SK-N-SH (cell line): ENCODE results near the gene GIPC2. TPM values are rescaled to one million over a fixed set of nuclear protein-coding genes. Genes with fewer than 3 reads are reported as not detected.

ENCODE experiments used
- CTCF ChIA-PET: fragments of 300-600, 350-600 bp; formaldehyde crosslinking; extraction: SDS; loops from one replicate; lab custom pipeline; 2021; lab: Yijun Ruan, JAX
- POLR2A ChIA-PET: fragments of 350-600 bp; sonication (Branson Sonifier 250); formaldehyde crosslinking; extraction: SDS; loops from one replicate; lab custom pipeline; 2020; ENCODE audit warnings: antibody characterized with exemption, inconsistent platforms; lab: Yijun Ruan, JAX
- DNase-seq: peaks from one replicate; pipeline ENCODE4 v3.0.0; 2012
- H2AFZ ChIP-seq: fragments of 200-600 bp; sonication (generic); 2 replicates; pipeline ENCODE4 v1.8.1; 2016; ENCODE audit warnings: antibody characterized with exemption, mild to moderate bottlenecking, low read depth
- H3F3A ChIP-seq: fragments of 200-600 bp; sonication (generic); replicated peaks from 2 replicates; pipeline ENCODE3; 2016; ENCODE audit warnings: antibody characterized with exemption, mild to moderate bottlenecking; ENCODE audit not compliant: insufficient read depth
- H3K27ac ChIP-seq, 2 experiments: fragments of 200-500 bp in 1 of 2; fragments of 200-600 bp in 1 of 2; sonication (Bioruptor generic) in 1 of 2; sonication (generic), shearing (Covaris generic) in 1 of 2; 2 replicates each; pipeline versions ENCODE4 v1.5.1 to v1.6.1; 2014 to 2016; ENCODE audit warnings: low read depth in 2 of 2, inconsistent platforms in 1 of 2, low read length in 1 of 2, mild to moderate bottlenecking in 1 of 2, mixed read lengths in 1 of 2
- H3K27me3 ChIP-seq: fragments of 200-600 bp; sonication (generic), shearing (Covaris generic); 2 replicates; pipeline ENCODE4 v1.6.1; 2016; ENCODE audit warnings: mixed run types; ENCODE audit not compliant: insufficient read depth
- H3K36me3 ChIP-seq, 2 experiments: fragments of 200-500 bp in 1 of 2; fragments of 200-600 bp in 1 of 2; sonication (Bioruptor generic) in 1 of 2; sonication (generic) in 1 of 2; replicated peaks in 1 of 2; 2 replicates each; pipeline versions ENCODE3 to v1.5.1; 2014 to 2016; ENCODE audit warnings: low read length in 1 of 2, mild to moderate bottlenecking in 1 of 2; ENCODE audit not compliant: insufficient read depth in 2 of 2, control insufficient read depth in 1 of 2
- H3K4me1 ChIP-seq, 2 experiments: fragments of 200-500 bp in 1 of 2; fragments of 200-600 bp in 1 of 2; sonication (Bioruptor generic) in 1 of 2; sonication (generic), shearing (Covaris generic) in 1 of 2; 2 replicates each; pipeline versions ENCODE4 v1.5.1 to v1.6.1; 2014 to 2016; ENCODE audit warnings: low read depth in 1 of 2, low read length in 1 of 2, mixed run types in 1 of 2; ENCODE audit not compliant: insufficient read depth in 2 of 2, control insufficient read depth in 1 of 2
- H3K4me2 ChIP-seq: fragments of 200-600 bp; sonication (generic), shearing (Covaris generic); 2 replicates; pipeline ENCODE4 v1.6.1; 2017; ENCODE audit warnings: mixed run types
- H3K4me3 ChIP-seq, 2 experiments: fragments of 200-500 bp in 1 of 2; fragments of 200-600 bp in 1 of 2; sonication (Bioruptor generic) in 1 of 2; sonication (generic), shearing (Covaris generic) in 1 of 2; 2 replicates each; pipeline versions ENCODE4 v1.5.1 to v1.8.1; 2014 to 2016; ENCODE audit warnings: low read depth in 2 of 2, inconsistent platforms in 1 of 2, low read length in 1 of 2, mild to moderate bottlenecking in 1 of 2, mixed read lengths in 1 of 2, moderate library complexity in 1 of 2
- H3K79me2 ChIP-seq: fragments of 200-600 bp; sonication (generic); 2 replicates; pipeline ENCODE4 v1.8.1; 2017; ENCODE audit warnings: mild to moderate bottlenecking; ENCODE audit not compliant: insufficient read depth
- H3K9ac ChIP-seq: fragments of 200-600 bp; sonication (generic); 2 replicates; pipeline ENCODE4 v1.6.1; 2017; ENCODE audit warnings: mixed run types
- H3K9me2 ChIP-seq: fragments of 200-600 bp; sonication (generic); 2 replicates; pipeline ENCODE4 v1.6.1; 2017; ENCODE audit warnings: mixed run types
- H3K9me3 ChIP-seq: fragments of 200-600 bp; sonication (generic); 2 replicates; pipeline ENCODE4 v1.6.1; 2017; ENCODE audit warnings: mixed run types, mild to moderate bottlenecking, moderate library complexity
- H4K20me1 ChIP-seq: fragments of 200-600 bp; sonication (generic); 2 replicates; pipeline ENCODE4 v1.6.1; 2017; ENCODE audit warnings: mild to moderate bottlenecking, mixed run types; ENCODE audit not compliant: insufficient read depth
- EZH2phosphoT487 ChIP-seq: fragments of 200-600 bp; sonication (generic); IDR thresholded peaks from 2 replicates; pipeline ENCODE4 v1.6.1; 2017; ENCODE audit warnings: low read depth, mixed run types, mild to moderate bottlenecking, antibody characterized with exemption, moderate library complexity, borderline replicate concordance
- FOXM1 ChIP-seq: IDR thresholded peaks from 2 replicates; pipeline ENCODE4 v1.4.0; 2012; ENCODE audit warnings: low read depth, mild to moderate bottlenecking
- IRF3 ChIP-seq: fragments of 150-350 bp; IDR thresholded peaks from 2 replicates; pipeline ENCODE4 v1.6.1; 2016; ENCODE audit warnings: mild to moderate bottlenecking, low read depth, low read length
- JUND ChIP-seq: IDR thresholded peaks from 2 replicates; pipeline ENCODE4 v1.4.0; 2012
- MXI1 ChIP-seq: IDR thresholded peaks from 2 replicates; pipeline ENCODE4 v1.6.1; 2012; ENCODE audit warnings: mild to moderate bottlenecking, low read depth, low read length, improper control_type of control experiment
- NFIC ChIP-seq: IDR thresholded peaks from 2 replicates; pipeline ENCODE4 v1.4.0; 2012; ENCODE audit warnings: borderline replicate concordance
- PBX3 ChIP-seq: IDR thresholded peaks from 2 replicates; pipeline ENCODE4; 2012
- RXRA ChIP-seq: IDR thresholded peaks from 2 replicates; pipeline ENCODE4 v1.4.0; 2012; ENCODE audit warnings: low read depth, mild to moderate bottlenecking, borderline replicate concordance
- TEAD4 ChIP-seq: IDR thresholded peaks from 2 replicates; pipeline ENCODE4 v1.4.0; 2012; ENCODE audit warnings: mild to moderate bottlenecking, borderline replicate concordance; ENCODE audit not compliant: insufficient read depth
- USF1 ChIP-seq: IDR thresholded peaks from 2 replicates; pipeline ENCODE4 v1.4.0; 2012; ENCODE audit warnings: low read depth, borderline replicate concordance
- USF2 ChIP-seq: fragments of 150-350 bp; IDR thresholded peaks from 2 replicates; pipeline ENCODE4 v1.6.1; 2017; ENCODE audit warnings: antibody characterized with exemption, low read length, low read depth, borderline replicate concordance
- WGBS: methylation state at CpG from one replicate; pipeline ENCODE4 v1.1.6; 2017; ENCODE audit warnings: low lambda C conversion rate; 5-methylcytosine and 5-hydroxymethylcytosine counted together
- polyA plus RNA-seq, 3 experiments: library from polyadenylated mRNA; depleted of rRNA; stranded (reverse); fragments of >200 nt; gene quantifications; 2 replicates each; pipeline ENCODE4 v1.2.3, GENCODE V29; 2012

GIPC2 gene
- polyA plus RNA-seq, 1 of the 3 experiments (the other 2 are of a cell fraction): 0.02 TPM

GRCh38 chr1:78047631-78048030, 1.9 kb downstream of the GIPC2 start:
- H3K36me3 ChIP-seq: no peaks in the 10 kb centered on the region
- H2AFZ ChIP-seq: no peak overlapping the region
- TF ChIP-seq RXRA: no peak
- no peak for TF ChIP-seq IRF3
- no peak for TF ChIP-seq PBX3
- TF ChIP-seq JUND: no peak
- TF ChIP-seq EZH2phosphoT487: no peak
- no peaks in the 10 kb centered on the region for H4K20me1 ChIP-seq
- POLR2A ChIA-PET: no interaction called here
- DNase-seq: no peak
- no peak overlapping the region for H3K9ac ChIP-seq
- CTCF ChIA-PET: interaction anchor here (1.1 kb wide), 1 partner anchor 67 kb away, joined by 3 read pairs; no protein-coding TSS in a partner anchor
- no peaks in the 10 kb centered on the region for H3F3A ChIP-seq
- no peaks in the 10 kb centered on the region for H3K9me2 ChIP-seq
- WGBS: 94% methylated on average over 3 of the region's 3 CpGs
- no peaks in the 10 kb centered on the region for H3K9me3 ChIP-seq
- no peak overlapping the region for H3K4me2 ChIP-seq
- no peak overlapping the region for H3K27ac ChIP-seq
- no peaks in the 10 kb centered on the region; a peak in 1 of 4 replicates for H3K4me1 ChIP-seq
- H3K4me3 ChIP-seq: no peak overlapping the region
- H3K79me2 ChIP-seq: no peaks in the 10 kb centered on the region
- no peaks in the 10 kb centered on the region for H3K27me3 ChIP-seq

GRCh38 chr1:78048446-78048845, 2.7 kb downstream of the GIPC2 start:
- H4K20me1 ChIP-seq: no peaks in the 10 kb centered on the region
- H3K9me2 ChIP-seq: no peaks in the 10 kb centered on the region
- DNase-seq: no peak
- no peak overlapping the region for H3K4me3 ChIP-seq
- H3K79me2 ChIP-seq: no peaks in the 10 kb centered on the region
- WGBS: 95% methylated on average over 3 of the region's 3 CpGs
- H3F3A ChIP-seq: no peaks in the 10 kb centered on the region
- no peak overlapping the region for H3K9ac ChIP-seq
- no peak overlapping the region for H3K27ac ChIP-seq
- no peak for TF ChIP-seq USF2
- TF ChIP-seq, all 33 proteins: peak for 0
- no peak overlapping the region for H3K4me2 ChIP-seq
- H2AFZ ChIP-seq: no peak overlapping the region
- H3K27me3 ChIP-seq: no peaks in the 10 kb centered on the region
- H3K4me1 ChIP-seq: no peaks in the 10 kb centered on the region; a peak in 1 of 4 replicates
- no peaks in the 10 kb centered on the region for H3K9me3 ChIP-seq
- H3K36me3 ChIP-seq: no peaks in the 10 kb centered on the region
- POLR2A ChIA-PET: no interaction called here
- CTCF ChIA-PET: no interaction called here

- no peaks in the 10 kb centered on the region; a peak in 1 of 4 replicates for H3K4me1 ChIP-seq
- H3K9me3 ChIP-seq: no peaks in the 10 kb centered on the region
- H4K20me1 ChIP-seq: no peaks in the 10 kb centered on the region
- H2AFZ ChIP-seq: no peak overlapping the region
- no peak for DNase-seq
- H3K27ac ChIP-seq: no peak overlapping the region
- CTCF ChIA-PET: no interaction called here
- TF ChIP-seq FOXM1 (no peak), NFIC (no peak), TEAD4 (no peak), MXI1 (no peak), USF1 (no peak)
- TF ChIP-seq, all 33 proteins: peak for 0
- H3K4me2 ChIP-seq: no peak overlapping the region
- H3K9me2 ChIP-seq: no peaks in the 10 kb centered on the region
- H3K27me3 ChIP-seq: no peaks in the 10 kb centered on the region
- no peaks in the 10 kb centered on the region for H3K36me3 ChIP-seq
- no peak overlapping the region for H3K9ac ChIP-seq
- no peak overlapping the region for H3K4me3 ChIP-seq
- no peaks in the 10 kb centered on the region for H3F3A ChIP-seq
- WGBS: 94% methylated on average over 4 of the region's 4 CpGs
- POLR2A ChIA-PET: no interaction called here
- no peaks in the 10 kb centered on the region for H3K79me2 ChIP-seq
These were observed 3.6 kb downstream of the GIPC2 start for GRCh38 chr1:78049396-78049795.
